ENCODE measurements around the gene SPAM1. TPM values are rescaled to one million over a fixed set of nuclear protein-coding genes. Genes with fewer than 3 reads are reported as not detected.

Gene SPAM1
- total RNA-seq, 1 experiment from 2014 or later = not detected

Other genes starting within 250 kb of the SPAM1 start
- gene WASL, start 176.2 kb upstream of the SPAM1 start, total RNA-seq (2014; rRNA removed; shearing (Covaris generic)) = 5.8 and 7.5 TPM in 2 replicates
- gene HYAL4, start 80.1 kb upstream of the SPAM1 start, total RNA-seq (2014; rRNA removed; shearing (Covaris generic)) = 0.13 TPM in 1 of 2 replicates, not detected in the other
- gene TMEM229A, start 107.8 kb downstream of the SPAM1 start, total RNA-seq (2014; rRNA removed; shearing (Covaris generic)) = not detected in 2 replicates